Panc1 (cell line): ENCODE data around the gene UPK1B.

ENCODE experiments used
- POLR2AphosphoS5 ChIP-seq: IDR thresholded peaks from 2 replicates; pipeline ENCODE4 v1.6.1; 2012; ENCODE audit warnings: mild to moderate bottlenecking, low read depth, low read length, moderate library complexity
- TF ChIP-seq, protein P1 (sequence below): fragments of 450-650 bp; IDR thresholded peaks from 2 replicates; pipeline ENCODE4 v1.5.1; 2017; ENCODE audit warnings: mild to moderate bottlenecking

- TF ChIP-seq, protein P1, sequence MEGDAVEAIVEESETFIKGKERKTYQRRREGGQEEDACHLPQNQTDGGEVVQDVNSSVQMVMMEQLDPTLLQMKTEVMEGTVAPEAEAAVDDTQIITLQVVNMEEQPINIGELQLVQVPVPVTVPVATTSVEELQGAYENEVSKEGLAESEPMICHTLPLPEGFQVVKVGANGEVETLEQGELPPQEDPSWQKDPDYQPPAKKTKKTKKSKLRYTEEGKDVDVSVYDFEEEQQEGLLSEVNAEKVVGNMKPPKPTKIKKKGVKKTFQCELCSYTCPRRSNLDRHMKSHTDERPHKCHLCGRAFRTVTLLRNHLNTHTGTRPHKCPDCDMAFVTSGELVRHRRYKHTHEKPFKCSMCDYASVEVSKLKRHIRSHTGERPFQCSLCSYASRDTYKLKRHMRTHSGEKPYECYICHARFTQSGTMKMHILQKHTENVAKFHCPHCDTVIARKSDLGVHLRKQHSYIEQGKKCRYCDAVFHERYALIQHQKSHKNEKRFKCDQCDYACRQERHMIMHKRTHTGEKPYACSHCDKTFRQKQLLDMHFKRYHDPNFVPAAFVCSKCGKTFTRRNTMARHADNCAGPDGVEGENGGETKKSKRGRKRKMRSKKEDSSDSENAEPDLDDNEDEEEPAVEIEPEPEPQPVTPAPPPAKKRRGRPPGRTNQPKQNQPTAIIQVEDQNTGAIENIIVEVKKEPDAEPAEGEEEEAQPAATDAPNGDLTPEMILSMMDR: no peak
- TF ChIP-seq POLR2AphosphoS5: no peak
Measured at GRCh38 chr3:119236756-119237155, 63.4 kb downstream of the UPK1B start.
